ENCODE data around the gene ADAMTS19. TPM values are rescaled to one million over a fixed set of nuclear protein-coding genes. Genes with fewer than 3 reads are reported as not detected.

The ADAMTS19 gene
- total and polyA plus RNA-seq, 2 of the 13 experiments (the other 11 are each of a cell fraction or from before 2014, with no cell fraction given): not detected

- H3K4me2 ChIP-seq (ENCODE audit: low read depth, low read length): no peak overlapping the region
- H3K27me3 ChIP-seq (ENCODE audit: control insufficient read depth in 1 of 2, insufficient read depth in 2 of 2, low read length in 2 of 2): no peaks in the 10 kb centered on the region
- H3K36me3 ChIP-seq (replicated peaks in 1 of 2; ENCODE audit: control insufficient read depth in 1 of 2, insufficient read depth in 2 of 2, low read length in 2 of 2): no peaks in the 10 kb centered on the region
- in situ Hi-C loops (cut with HindIII; ENCODE audit: extremely low pct_ligation_motif_present, low pct_unique_long_range_greater_than_20kb) (no loop called here), intact Hi-C loops (cut with micrococcal nuclease; ENCODE audit: unreplicated experiment) (no loop called here)
- ATAC-seq: no peak
- H3K27ac ChIP-seq (ENCODE audit: extremely low read length, insufficient read depth, low read length): no peak overlapping the region
- ChIA-PET CTCF (ENCODE audit: low intra/inter-chr PET ratio, low total read pairs) (no interaction called here), POLR2A (no interaction called here)
- DNase-seq (ENCODE audit: low spot score): no peak
- H3K9ac ChIP-seq (ENCODE audit: insufficient read depth, low read depth, low read length): no peak overlapping the region
- WGBS (ENCODE audit: low lambda C conversion rate): 14% methylated on average over 3 of the region's 3 CpGs
- TF ChIP-seq DNMT3B (CRISPR knock-in tag; conservative IDR thresholded peaks at IDR 0.05): no peak
- TF ChIP-seq MTERF4 (CRISPR knock-in tag; IDR thresholded peaks at IDR 0.05): no peak
- TF ChIP-seq HHEX (CRISPR knock-in tag; IDR thresholded peaks at IDR 0.05): no peak
- TF ChIP-seq ZHX1 (CRISPR knock-in tag; IDR thresholded peaks at IDR 0.05; ENCODE audit: low read depth): no peak
- no peak for TF ChIP-seq BATF2 (CRISPR knock-in tag; IDR thresholded peaks at IDR 0.05)
- TF ChIP-seq ZNF333 (CRISPR knock-in tag; IDR thresholded peaks at IDR 0.05; ENCODE audit: borderline replicate concordance): no peak
- TF ChIP-seq GATA4 (IDR thresholded peaks at IDR 0.05; ENCODE audit: borderline replicate concordance, low read depth): no peak
- TF ChIP-seq RFX5 (IDR thresholded peaks at IDR 0.05; ENCODE audit: low read depth, low read length): no peak
- TF ChIP-seq NR2C2 (CRISPR knock-in tag; IDR thresholded peaks at IDR 0.05; ENCODE audit: borderline replicate concordance): no peak
- TF ChIP-seq EZH2 (conservative IDR thresholded peaks at IDR 0.05; ENCODE audit: low read depth, low read length): no peak
- no peak for TF ChIP-seq PTBP1 (IDR thresholded peaks at IDR 0.05; ENCODE audit: low read depth, low read length, poor library complexity, severe bottlenecking)
- no peak for TF ChIP-seq YY1 (IDR thresholded peaks at IDR 0.05; ENCODE audit: insufficient read depth, insufficient replicate concordance, low read depth, low read length)
- no peak for TF ChIP-seq DRAP1 (CRISPR knock-in tag; IDR thresholded peaks at IDR 0.05)
- H3K9me3 ChIP-seq (ENCODE audit: low read length): no peaks in the 10 kb centered on the region
- no peaks in the 10 kb centered on the region for H3K4me1 ChIP-seq (ENCODE audit: insufficient read depth, low read length)
- no TSS peak for BruUV-seq (replicated peaks)
- no peaks in the 10 kb centered on the region for H4K20me1 ChIP-seq (ENCODE audit: insufficient read depth, low read length)
- H2AFZ ChIP-seq (ENCODE audit: low read length): no peak overlapping the region
- H3K79me2 ChIP-seq (ENCODE audit: insufficient read depth, low read length): no peaks in the 10 kb centered on the region
- H3K4me3 ChIP-seq (replicated peaks in 1 of 3; ENCODE audit: insufficient read depth in 1 of 3, low read depth in 2 of 3, low read length in 3 of 3): no peak overlapping the region
- FAIRE-seq: no peak
Measured at GRCh38 chr5:129500101-129500500, 40.0 kb downstream of the ADAMTS19 start.

Data from HepG2 (cell line).